WERI-Rb-1 (cell line): ENCODE data around the gene HFM1.

Source experiments
- DNase-seq: peaks from one replicate; pipeline ENCODE4 v3.0.0-alpha.2; 2020
- H3K27ac ChIP-seq: fragments of 250-450 bp; sonication (Bioruptor Pico); 2 replicates; pipeline ENCODE4 v1.5.1; 2020; ENCODE audit warnings: mild to moderate bottlenecking, moderate library complexity
- H3K27me3 ChIP-seq: fragments of 250-450 bp; sonication (Bioruptor Pico); 2 replicates; pipeline ENCODE4 v1.5.1; 2021; ENCODE audit warnings: mild to moderate bottlenecking, low read depth, moderate library complexity; ENCODE audit not compliant: insufficient read depth, severe bottlenecking
- H3K36me3 ChIP-seq: fragments of 250-450 bp; sonication (Bioruptor Pico); 2 replicates; pipeline ENCODE4 v1.5.1; 2020; ENCODE audit warnings: mild to moderate bottlenecking, moderate library complexity
- H3K4me3 ChIP-seq: 2 replicates; pipeline ENCODE4 v1.5.1; 2011; ENCODE audit warnings: low read depth, mild to moderate bottlenecking, control low read depth, low read length
- H3K9me3 ChIP-seq: fragments of 250-450 bp; sonication (Bioruptor Pico); 2 replicates; pipeline ENCODE4 v1.5.1; 2021; ENCODE audit warnings: mild to moderate bottlenecking, moderate library complexity; ENCODE audit not compliant: severe bottlenecking
- TF ChIP-seq, protein P1 (sequence below): IDR thresholded peaks from 2 replicates; pipeline ENCODE4 v1.5.1; 2011; ENCODE audit warnings: low read depth, mild to moderate bottlenecking, control low read depth, inconsistent platforms, low read length

Gene HFM1

DNA sequence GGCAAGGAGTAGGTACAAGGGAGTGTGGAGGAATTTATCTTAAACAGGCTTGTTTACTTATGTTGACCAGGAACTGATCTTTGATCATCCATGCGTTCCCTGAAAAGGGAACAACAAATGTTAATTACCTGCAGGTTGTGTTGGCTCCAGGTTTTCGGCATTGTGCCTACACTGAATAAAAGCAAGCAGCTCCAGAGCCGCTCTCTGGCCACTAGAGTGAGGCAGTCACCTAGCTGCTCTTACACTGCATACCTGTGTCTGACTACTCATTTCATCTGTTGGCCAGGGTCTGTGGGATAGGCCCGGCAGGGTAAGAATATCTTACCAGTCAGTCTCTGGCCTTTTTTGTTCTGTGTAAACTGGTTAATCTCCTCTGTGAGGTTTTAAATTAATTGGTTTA, 183.6 kb downstream of the HFM1 start:
- Histone ChIP-seq H3K27ac (no peak overlapping the region), H3K4me3 (no peak overlapping the region), H3K36me3 (no peaks in the 10 kb centered on the region), H3K27me3 (no peaks in the 10 kb centered on the region), H3K9me3 (peaks cover 9% of the 10 kb centered on the region)
- DNase-seq: no peak
- TF ChIP-seq, protein P1, sequence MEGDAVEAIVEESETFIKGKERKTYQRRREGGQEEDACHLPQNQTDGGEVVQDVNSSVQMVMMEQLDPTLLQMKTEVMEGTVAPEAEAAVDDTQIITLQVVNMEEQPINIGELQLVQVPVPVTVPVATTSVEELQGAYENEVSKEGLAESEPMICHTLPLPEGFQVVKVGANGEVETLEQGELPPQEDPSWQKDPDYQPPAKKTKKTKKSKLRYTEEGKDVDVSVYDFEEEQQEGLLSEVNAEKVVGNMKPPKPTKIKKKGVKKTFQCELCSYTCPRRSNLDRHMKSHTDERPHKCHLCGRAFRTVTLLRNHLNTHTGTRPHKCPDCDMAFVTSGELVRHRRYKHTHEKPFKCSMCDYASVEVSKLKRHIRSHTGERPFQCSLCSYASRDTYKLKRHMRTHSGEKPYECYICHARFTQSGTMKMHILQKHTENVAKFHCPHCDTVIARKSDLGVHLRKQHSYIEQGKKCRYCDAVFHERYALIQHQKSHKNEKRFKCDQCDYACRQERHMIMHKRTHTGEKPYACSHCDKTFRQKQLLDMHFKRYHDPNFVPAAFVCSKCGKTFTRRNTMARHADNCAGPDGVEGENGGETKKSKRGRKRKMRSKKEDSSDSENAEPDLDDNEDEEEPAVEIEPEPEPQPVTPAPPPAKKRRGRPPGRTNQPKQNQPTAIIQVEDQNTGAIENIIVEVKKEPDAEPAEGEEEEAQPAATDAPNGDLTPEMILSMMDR: no peak

- DNase-seq: no peak
- H3K4me3 ChIP-seq: no peak overlapping the region
- TF ChIP-seq, protein P1: no peak
These were observed 186.7 kb downstream of the HFM1 start for GRCh38 chr1:91217911-91218310.

More at GRCh38 chr1:91217911-91218310, 186.7 kb downstream of the HFM1 start:
- Histone ChIP-seq H3K9me3 (peaks cover 9% of the 10 kb centered on the region), H3K36me3 (no peaks in the 10 kb centered on the region), H3K27me3 (no peaks in the 10 kb centered on the region), H3K27ac (no peak overlapping the region)
